Tibial nerve (tissue), 4 donors: Measurements from ENCODE around the gene UAP1. TPM values are rescaled to one million over a fixed set of nuclear protein-coding genes. Genes with fewer than 3 reads are reported as not detected.

Experiments
- DNase-seq, 2 donors: peaks; one replicate each; pipeline ENCODE4 v3.0.0-alpha.2; 2019; ENCODE audit warnings: low spot score in 2 of 2
- H3K27ac ChIP-seq, 4 donors: fragments of 200-600 bp; sonication (generic) in 3 of 4; one replicate each; pipeline ENCODE4 v1.5.1; 2017 to 2019; ENCODE audit warnings: mild to moderate bottlenecking in 1 of 4
- H3K27me3 ChIP-seq, 2 donors: fragments of 200-600 bp; sonication (generic) in 1 of 2; one replicate each; pipeline versions ENCODE4 v1.5.1 to v1.6.0; 2017 to 2019
- H3K36me3 ChIP-seq, 3 donors: fragments of 200-600 bp; sonication (generic); one replicate each; pipeline ENCODE4 v1.5.1; 2018 to 2019
- H3K4me1 ChIP-seq, 4 donors: fragments of 200-600 bp; sonication (generic) in 3 of 4; one replicate each; pipeline ENCODE4 v1.5.1; 2017 to 2019
- H3K4me3 ChIP-seq, 4 donors: fragments of 200-600 bp; sonication (generic) in 3 of 4; one replicate each; pipeline ENCODE4 v1.5.1; 2017 to 2019; ENCODE audit warnings: mild to moderate bottlenecking in 1 of 4, moderate library complexity in 1 of 4
- H3K9me3 ChIP-seq, 4 donors: fragments of 200-600 bp; sonication (generic) in 3 of 4; one replicate each; pipeline ENCODE4 v1.5.1; 2017 to 2019
- CTCF ChIP-seq, 5 experiments: fragments of 200-600 bp in 3 of 5; fragments of 450-650 bp in 2 of 5; sonication (generic) in 3 of 5; IDR thresholded peaks; one replicate each; pipeline ENCODE4 v1.5.1; 2016 to 2019; ENCODE audit warnings: antibody characterized with exemption in 5 of 5, mild to moderate bottlenecking in 3 of 5, moderate library complexity in 2 of 5
- EP300 ChIP-seq, 2 donors: sonication (generic); formaldehyde crosslinking; IDR thresholded peaks; one replicate each; pipeline ENCODE4 v1.6.1; 2017; ENCODE audit warnings: antibody characterized with exemption in 2 of 2, mild to moderate bottlenecking in 1 of 2
- POLR2A ChIP-seq, 2 donors: fragments of 450-650 bp; IDR thresholded peaks; one replicate each; pipeline ENCODE4 v1.6.1; 2017; ENCODE audit warnings: antibody characterized with exemption in 2 of 2, mild to moderate bottlenecking in 2 of 2, moderate library complexity in 2 of 2
- WGBS, 2 donors: methylation state at CpG; one replicate each; pipeline ENCODE4 v1.1.5; 2018; 5-methylcytosine and 5-hydroxymethylcytosine counted together
- total RNA-seq, 4 donors: library from RNA; depleted of rRNA; stranded (reverse); fragments of >200 nt; gene quantifications; one replicate each; pipeline ENCODE4 v1.1.0, GENCODE V29; 2016

Gene UAP1
- total RNA-seq, 4 donors from 2014 or later = 93.9 to 194 (median 113) TPM

- Histone ChIP-seq H3K36me3 (no peaks in the 10 kb centered on the region), H3K9me3 (no peaks in the 10 kb centered on the region), H3K4me3 (peak within 1 kb of the TSS; percentile 28 to 56 (median 43)), H3K4me1 (peaks cover 0 to 45% (median 13%) of the 10 kb centered on the region in 4 donors), H3K27ac (peak within 1 kb of the TSS; percentile 68 to 93 (median 79)), H3K27me3 (no peaks in the 10 kb centered on the region)
- no peak for TF ChIP-seq POLR2A (IDR thresholded peaks at IDR 0.05)
- TF ChIP-seq EP300 (IDR thresholded peaks at IDR 0.05) = peak in 1 of 2 donors; percentile 84
- 20 to 21% methylated on average over 4 of the region's 4 CpGs for WGBS, 2 donors
- peak; percentile 75 to 92 for DNase-seq
These were observed 70.7 kb downstream of the UAP1 start, which contains the start of gene DDR2 for GRCh38 chr1:162632217-162632666. Gene DDR2, plus strand, starts transcription at chr1:162632464. Its CDS starts 86,600 bp downstream, at chr1:162719064.

GRCh38 chr1:162632698-162633080, 71.2 kb downstream of the UAP1 start:
- H3K27me3 ChIP-seq = no peaks in the 10 kb centered on the region
- no peaks in the 10 kb centered on the region for H3K9me3 ChIP-seq
- no peaks in the 10 kb centered on the region for H3K36me3 ChIP-seq
- 7 to 24% methylated on average over 4 of the region's 4 CpGs for WGBS, 2 donors
- peak overlapping the region; percentile 68 to 93 (median 79) for H3K27ac ChIP-seq
- peak overlapping the region; percentile 28 to 56 (median 43) for H3K4me3 ChIP-seq
- TF ChIP-seq POLR2A (IDR thresholded peaks at IDR 0.05) = no peak
- no peak for TF ChIP-seq CTCF (IDR thresholded peaks at IDR 0.05)
- TF ChIP-seq EP300 (IDR thresholded peaks at IDR 0.05) = no peak
- H3K4me1 ChIP-seq = peaks cover 0 to 40% (median 13%) of the 10 kb centered on the region in 4 donors
- no peak for DNase-seq

GRCh38 chr1:162633081-162633762, 71.7 kb downstream of the UAP1 start:
- Histone ChIP-seq H3K36me3 (no peaks in the 10 kb centered on the region), H3K27me3 (no peaks in the 10 kb centered on the region), H3K9me3 (no peaks in the 10 kb centered on the region), H3K4me1 (peaks cover 0 to 42% (median 13%) of the 10 kb centered on the region in 4 donors), H3K4me3 (peak overlapping the region; percentile 28 to 56 (median 43)), H3K27ac (peak overlapping the region; percentile 68 to 93 (median 79))
- no peak for DNase-seq
- WGBS, 2 donors = 17 to 23% methylated on average over 8 of the region's 8 CpGs
- TF ChIP-seq POLR2A (IDR thresholded peaks at IDR 0.05) (no peak), EP300 (IDR thresholded peaks at IDR 0.05) (no peak), CTCF (IDR thresholded peaks at IDR 0.05) (no peak)

- DNase-seq = no peak
- no peak for TF ChIP-seq EP300 (IDR thresholded peaks at IDR 0.05)
- TF ChIP-seq CTCF (IDR thresholded peaks at IDR 0.05) = no peak
- no peak for TF ChIP-seq POLR2A (IDR thresholded peaks at IDR 0.05)
- Histone ChIP-seq H3K27ac (peak overlapping the region in 2 of 4 donors; percentile 85 to 93), H3K27me3 (no peaks in the 10 kb centered on the region), H3K4me1 (peaks cover 0 to 43% (median 11%) of the 10 kb centered on the region in 4 donors), H3K36me3 (no peaks in the 10 kb centered on the region), H3K9me3 (no peaks in the 10 kb centered on the region), H3K4me3 (peak overlapping the region in 1 of 4 donors; percentile 56)
- 37 to 41% methylated on average over 4 of the region's 4 CpGs for WGBS, 2 donors
These were observed 73.9 kb downstream of the UAP1 start for GRCh38 chr1:162635418-162635817.

- H3K36me3 ChIP-seq = no peaks in the 10 kb centered on the region
- H3K4me1 ChIP-seq = peaks cover 0 to 23% (median 3%) of the 10 kb centered on the region in 4 donors
- no peak overlapping the region for H3K4me3 ChIP-seq
- DNase-seq = no peak
- H3K27ac ChIP-seq = no peak overlapping the region
- no peaks in the 10 kb centered on the region for H3K9me3 ChIP-seq
- H3K27me3 ChIP-seq = no peaks in the 10 kb centered on the region
- 91 to 92% methylated on average over 7 of the region's 7 CpGs for WGBS, 2 donors
- TF ChIP-seq CTCF (IDR thresholded peaks at IDR 0.05) (no peak), EP300 (IDR thresholded peaks at IDR 0.05) (no peak), POLR2A (IDR thresholded peaks at IDR 0.05) (no peak)
These were observed 78.2 kb downstream of the UAP1 start for GRCh38 chr1:162639718-162640117.
